Urinary bladder (tissue), 4 donors: ENCODE data around the gene PPP6R1. TPM values are rescaled to one million over a fixed set of nuclear protein-coding genes. Genes with fewer than 3 reads are reported as not detected.

Experiments
- DNase-seq: peaks from one replicate; pipeline ENCODE4 v3.0.0-alpha.2; 2015; ENCODE audit errors: extremely low spot score
- H3K27ac ChIP-seq: one replicate; pipeline ENCODE4 v1.5.1; 2013; ENCODE audit warnings: low read depth, mild to moderate bottlenecking, moderate library complexity
- H3K36me3 ChIP-seq: one replicate; pipeline ENCODE4 v1.6.1; 2013; ENCODE audit warnings: mild to moderate bottlenecking, moderate library complexity; ENCODE audit not compliant: insufficient read depth
- H3K4me1 ChIP-seq: one replicate; pipeline ENCODE4 v1.6.1; 2013; ENCODE audit warnings: mild to moderate bottlenecking, moderate library complexity; ENCODE audit not compliant: insufficient read depth
- H3K4me3 ChIP-seq: one replicate; pipeline ENCODE4 v1.5.1; 2013; ENCODE audit warnings: low read depth, low read length
- WGBS: extraction: QIAGEN DNeasy Blood & Tissue Kit; methylation state at CpG from one replicate; pipeline ENCODE4 v1.1.7; 2013; 5-methylcytosine and 5-hydroxymethylcytosine counted together
- polyA plus RNA-seq: library from polyadenylated mRNA; stranded (reverse); fragments of 200-250 nt; gene quantifications from one replicate; pipeline ENCODE4 v1.2.3, GENCODE V29; 2013
- total RNA-seq: library from RNA; depleted of rRNA; stranded (reverse); fragments of >200 nt; gene quantifications from one replicate; pipeline ENCODE4 v1.2.3, GENCODE V29; 2014
- donor health status: healthy with polysubstance abuse.
- donor health status: healthy.

PPP6R1 gene
- total and polyA plus RNA-seq, 2 donors = 14.5 to 43.1 TPM

DNA sequence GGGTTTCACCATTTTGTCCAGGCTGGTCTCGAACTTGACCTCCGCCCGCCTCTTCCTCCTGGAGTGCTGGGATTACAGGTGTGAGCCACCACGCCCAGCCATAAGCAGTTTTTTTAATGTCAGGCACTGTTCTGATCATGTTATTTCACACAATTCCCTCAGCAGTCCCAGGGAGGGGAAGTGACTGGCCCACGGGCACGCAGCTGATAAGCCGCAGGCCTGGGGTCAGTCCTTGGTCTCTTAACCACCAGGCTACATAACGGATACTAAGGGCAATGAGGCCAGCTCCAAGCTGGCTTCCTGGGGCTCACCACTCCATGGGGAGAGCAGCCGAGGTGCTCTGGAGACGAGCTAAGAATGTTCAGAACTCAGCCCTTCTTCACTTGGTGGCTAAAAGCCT, 38.5 kb upstream of the PPP6R1 start:
- 88% methylated on average over 10 of the region's 10 CpGs for WGBS
- no peak overlapping the region for H3K27ac ChIP-seq
- no peaks in the 10 kb centered on the region for H3K36me3 ChIP-seq
- peaks cover 1% of the 10 kb centered on the region for H3K4me1 ChIP-seq
- H3K4me3 ChIP-seq = no peak overlapping the region
- no peak for DNase-seq

DNA sequence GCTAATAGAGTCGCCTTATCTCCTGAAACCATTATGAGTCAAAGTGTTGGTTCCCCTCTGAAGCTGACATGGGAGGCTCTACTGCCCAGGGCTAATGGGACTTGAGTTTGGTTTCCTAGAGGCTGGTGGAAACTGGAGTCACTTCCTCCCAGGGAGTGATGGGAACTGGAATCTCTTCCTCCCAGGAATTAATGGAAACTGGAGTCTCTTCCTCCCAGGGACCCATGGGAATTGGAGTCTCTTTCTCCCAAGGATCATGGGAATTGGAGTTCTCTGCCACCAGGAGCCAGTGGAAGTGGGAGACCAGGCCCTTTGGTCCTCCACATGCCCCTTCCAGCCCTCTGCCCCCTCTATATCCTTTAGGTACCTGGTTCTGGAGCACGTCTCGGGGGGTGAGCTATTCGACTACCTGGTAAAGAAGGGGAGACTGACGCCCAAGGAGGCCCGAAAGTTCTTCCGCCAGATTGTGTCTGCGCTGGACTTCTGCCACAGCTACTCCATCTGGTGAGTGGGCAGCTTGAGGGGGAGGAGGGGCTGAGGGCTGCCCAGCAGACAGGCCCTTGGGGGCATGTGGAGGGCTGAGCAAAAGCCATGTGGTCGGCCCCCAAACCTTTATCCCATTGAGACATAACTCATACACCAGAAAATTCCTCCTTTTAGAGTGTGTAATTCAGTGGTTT, 30.4 kb upstream of the PPP6R1 start:
- Histone ChIP-seq H3K27ac (no peak overlapping the region), H3K4me3 (no peak overlapping the region), H3K36me3 (no peaks in the 10 kb centered on the region), H3K4me1 (no peaks in the 10 kb centered on the region)
- 94% methylated on average over 9 of the region's 9 CpGs for WGBS
- DNase-seq = no peak

DNA sequence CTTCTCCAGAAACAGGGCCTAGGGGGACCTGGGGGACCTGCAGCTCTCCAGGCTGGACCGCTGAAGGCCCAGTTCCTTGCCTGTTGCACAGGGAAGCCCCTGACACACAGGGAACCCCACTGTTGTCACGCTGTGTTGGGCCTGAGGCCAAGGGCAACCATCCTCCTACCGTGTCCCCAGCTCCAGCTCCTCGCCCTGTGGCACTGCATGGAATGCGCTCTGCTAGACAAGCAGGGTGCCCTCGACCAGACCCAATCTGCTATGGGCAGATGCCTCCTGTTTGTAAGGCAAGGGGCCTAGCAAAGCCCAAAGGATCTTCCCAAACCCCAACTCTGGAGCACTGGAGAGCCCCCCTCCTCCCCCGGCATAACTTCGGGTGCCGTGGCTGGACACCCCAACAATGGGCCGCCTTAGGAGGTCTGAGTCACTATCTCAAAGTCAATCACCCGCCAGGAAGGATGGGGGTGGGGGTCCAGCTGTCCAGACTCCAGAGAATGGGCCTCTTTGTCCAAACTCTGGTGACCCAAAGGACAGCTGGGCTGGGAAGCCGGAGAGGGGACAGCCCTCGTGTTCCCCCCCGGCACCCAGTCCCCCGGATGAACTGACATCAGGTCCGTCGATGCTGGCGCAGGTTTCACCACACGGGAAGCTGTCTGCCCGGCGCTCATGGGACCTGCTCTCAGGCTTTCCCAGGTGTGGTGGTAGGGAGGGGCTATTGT, 28.7 kb upstream of the PPP6R1 start:
- H3K4me3 ChIP-seq = no peak overlapping the region
- H3K36me3 ChIP-seq = no peaks in the 10 kb centered on the region
- WGBS = 90% methylated on average over 21 of the region's 21 CpGs
- no peak for DNase-seq
- no peak overlapping the region for H3K27ac ChIP-seq
- no peaks in the 10 kb centered on the region for H3K4me1 ChIP-seq

DNA sequence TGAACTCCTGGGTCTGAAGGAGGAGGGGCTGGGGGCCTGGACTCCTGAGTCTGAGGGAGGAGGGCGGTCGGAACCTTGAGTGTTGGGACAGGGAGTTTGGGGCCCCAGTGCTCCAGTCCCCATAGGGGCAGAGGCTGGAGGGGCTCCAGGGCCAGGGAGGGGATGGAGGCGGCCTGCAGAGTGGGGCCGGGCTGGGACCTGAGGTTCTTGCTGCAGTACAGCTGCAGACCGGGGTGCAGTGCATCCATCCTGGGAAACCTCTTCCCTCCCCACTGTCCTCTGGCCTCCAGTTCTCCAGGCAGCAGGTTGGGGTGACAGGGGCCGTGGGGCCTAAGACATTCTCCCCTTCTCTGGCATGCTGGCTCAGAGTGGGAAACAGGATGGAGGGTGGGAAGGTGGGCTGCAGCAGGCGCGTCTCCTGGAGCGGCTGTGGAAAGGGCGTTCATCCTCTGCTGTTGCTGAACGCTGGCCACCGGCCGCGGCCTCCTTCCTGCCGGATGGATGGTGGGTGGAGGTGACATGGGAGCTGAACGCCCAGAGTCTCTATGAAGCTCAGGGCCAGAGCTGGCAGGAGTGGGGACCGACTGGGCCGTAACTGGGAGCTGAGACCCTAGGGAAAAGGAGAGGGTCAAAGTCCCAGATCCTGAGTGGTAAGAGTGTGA, 26.5 kb upstream of the PPP6R1 start:
- no peak overlapping the region for H3K4me3 ChIP-seq
- no peak overlapping the region for H3K27ac ChIP-seq
- no peaks in the 10 kb centered on the region for H3K4me1 ChIP-seq
- DNase-seq = no peak
- no peaks in the 10 kb centered on the region for H3K36me3 ChIP-seq
- 31% methylated on average over 18 of the region's 18 CpGs for WGBS

DNA sequence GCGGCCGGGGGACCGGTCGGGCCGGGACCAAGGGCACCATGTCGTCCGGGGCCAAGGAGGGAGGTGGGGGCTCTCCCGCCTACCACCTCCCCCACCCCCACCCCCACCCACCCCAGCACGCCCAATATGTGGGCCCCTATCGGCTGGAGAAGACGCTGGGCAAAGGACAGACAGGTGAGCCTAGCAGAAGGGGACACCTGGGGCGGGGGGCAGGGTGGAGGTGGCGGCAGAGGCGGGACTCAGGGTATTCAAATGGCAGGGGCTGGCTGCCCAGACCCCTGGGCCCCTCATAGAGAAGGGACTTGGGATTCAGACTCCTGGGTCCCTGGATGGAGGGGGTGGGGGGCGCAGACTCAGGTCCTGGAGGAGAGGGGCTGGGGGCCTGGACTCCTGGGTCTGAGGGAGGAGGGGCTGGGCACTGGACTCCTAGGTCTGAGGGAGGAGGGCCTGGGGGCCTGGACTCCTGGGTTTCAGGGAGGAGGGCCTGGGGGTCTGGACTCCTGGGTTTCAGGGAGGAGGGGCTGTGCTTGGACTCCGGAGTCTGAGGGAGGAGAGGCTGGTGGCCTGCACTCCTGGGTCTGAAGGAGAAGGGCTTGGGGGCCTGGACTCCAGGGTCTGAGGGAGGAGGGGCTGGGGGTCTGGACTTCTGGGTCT, 25.7 kb upstream of the PPP6R1 start:
- 13% methylated on average over 16 of the region's 16 CpGs for WGBS
- peak overlapping the region; percentile 64 for H3K4me3 ChIP-seq
- H3K27ac ChIP-seq = no peak overlapping the region

DNA sequence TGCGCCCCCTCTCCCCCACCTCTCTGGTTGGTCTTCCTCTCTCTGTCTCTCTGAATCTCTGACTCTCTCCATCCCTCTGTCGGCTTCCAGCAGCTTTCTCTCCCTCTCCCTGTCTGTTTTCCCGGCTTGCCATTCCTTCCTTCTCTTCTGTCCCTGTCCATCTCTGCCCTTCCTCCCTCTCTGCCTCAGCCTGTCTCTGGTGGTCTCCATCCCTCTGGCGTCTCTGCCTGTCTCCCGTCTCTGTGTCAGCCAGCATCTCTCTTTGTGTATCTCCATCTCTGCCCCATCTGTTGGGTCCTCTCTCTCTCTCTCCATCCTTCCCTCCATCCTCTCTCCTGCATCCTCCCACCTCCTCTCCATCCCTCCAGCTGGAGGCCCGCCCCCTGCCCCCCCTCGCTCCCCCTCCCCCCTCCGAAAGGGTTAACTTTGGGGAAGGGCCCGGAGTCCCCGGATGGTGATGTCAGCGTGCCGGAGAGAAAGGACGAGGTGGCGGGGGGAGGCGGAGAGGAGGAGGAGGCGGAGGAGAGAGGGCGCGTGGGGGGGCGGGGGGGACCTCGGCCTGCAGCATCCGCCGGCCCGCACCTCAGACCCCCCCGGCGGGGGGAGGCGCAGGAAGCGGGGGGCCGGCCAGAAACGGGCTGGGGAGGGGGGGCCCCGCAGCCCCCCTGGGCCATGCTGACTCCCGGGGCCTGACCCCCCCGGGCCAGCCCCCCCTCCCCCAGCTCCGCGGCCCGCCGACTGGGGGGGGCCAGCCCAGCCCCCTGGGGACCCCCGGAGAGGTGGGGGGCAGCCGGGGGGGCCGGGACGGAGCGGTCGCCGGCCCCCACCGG, 24.9 kb upstream of the PPP6R1 start, which contains the start of gene BRSK1:
Gene BRSK1, plus strand, starts transcription at position 450 of the 830 bp plus-strand sequence. CDS start 446 bp downstream, outside the sequence.
- peak; percentile 58 for DNase-seq
- H3K4me1 ChIP-seq = no peaks in the 10 kb centered on the region
- H3K4me3 ChIP-seq = peak within 1 kb of the TSS; percentile 64
- H3K36me3 ChIP-seq = no peaks in the 10 kb centered on the region
- H3K27ac ChIP-seq = no peak within 1 kb of the TSS
- WGBS = 3% methylated on average over 41 of the region's 44 CpGs

More for the DNA sequence above, 25.7 kb upstream of the PPP6R1 start:
- H3K4me1 ChIP-seq = no peaks in the 10 kb centered on the region
- no peak for DNase-seq
- no peaks in the 10 kb centered on the region for H3K36me3 ChIP-seq

DNA sequence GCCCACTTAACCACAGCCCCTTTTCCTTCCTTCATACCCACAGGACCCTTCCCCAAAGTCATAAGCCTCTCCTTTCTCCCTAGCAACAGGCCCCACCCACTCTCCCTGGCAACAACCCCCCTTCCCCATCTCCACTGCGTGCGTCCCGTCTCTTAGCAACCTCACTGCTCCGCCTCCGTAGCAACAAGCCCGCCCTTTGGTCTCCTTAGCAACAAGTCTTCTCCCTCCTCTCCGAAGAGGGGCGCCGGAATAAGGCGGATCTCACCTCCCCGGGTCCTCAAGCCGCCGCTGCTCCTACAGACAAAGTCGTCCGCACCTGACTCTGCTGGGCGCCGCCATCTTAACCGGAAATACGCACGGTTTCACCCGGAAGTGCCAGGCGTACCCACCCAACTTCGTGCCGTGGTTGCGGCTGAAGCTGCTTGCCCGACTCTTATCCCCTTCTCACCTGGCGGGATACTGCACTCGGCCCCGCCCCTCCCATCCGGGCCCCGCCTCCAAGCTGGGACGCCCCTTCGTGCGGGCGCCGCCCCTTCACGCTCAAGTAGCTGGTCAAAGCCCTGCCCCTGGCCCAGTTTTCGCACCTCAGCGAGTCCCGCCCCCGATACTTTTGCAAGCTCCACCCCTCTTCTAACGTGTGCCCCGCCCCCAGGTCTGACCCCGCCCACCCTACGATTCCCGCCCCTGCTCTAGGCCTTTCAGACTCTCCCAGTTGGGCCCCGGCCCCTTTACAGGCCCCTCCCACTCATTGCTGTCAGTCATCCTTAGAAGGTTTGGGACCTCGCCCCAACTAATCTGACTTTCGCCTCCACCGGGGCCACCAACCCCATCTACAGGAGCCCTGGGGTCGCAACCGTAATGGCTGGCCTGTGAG, 21.2 kb upstream of the PPP6R1 start, which contains the start of gene HSPBP1:
Gene HSPBP1, minus strand, starts transcription at position 341 of the 874 bp plus-strand sequence. CDS start 502 bp downstream, outside the sequence.
- Histone ChIP-seq H3K36me3 (no peaks in the 10 kb centered on the region), H3K4me1 (no peaks in the 10 kb centered on the region), H3K4me3 (peak within 1 kb of the TSS; percentile 77), H3K27ac (peak within 1 kb of the TSS; percentile 73)
- peak; percentile 90 for DNase-seq
- WGBS = 3% methylated on average over 52 of the region's 52 CpGs

DNA sequence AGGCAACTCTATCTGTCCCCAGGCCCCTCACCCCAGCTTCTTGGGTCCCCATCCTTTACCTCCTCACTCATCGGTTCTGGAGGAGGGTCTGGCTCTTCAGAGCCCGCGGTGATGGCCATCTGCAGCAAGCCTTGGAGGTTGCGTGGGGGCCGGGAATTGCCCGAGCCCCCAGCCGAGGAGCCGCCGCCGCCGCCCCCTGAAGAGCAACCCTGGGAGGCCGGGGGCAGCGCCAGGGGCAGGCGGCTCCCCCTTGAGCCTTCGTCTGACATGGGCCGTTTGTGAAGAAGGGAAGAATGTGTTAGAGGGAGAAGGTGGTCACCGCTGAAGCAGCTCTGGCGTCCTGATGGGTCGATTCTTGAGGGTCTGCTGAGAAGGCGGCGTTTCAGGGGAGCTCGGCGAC, 20.5 kb upstream of the PPP6R1 start:
- Histone ChIP-seq H3K36me3 (no peaks in the 10 kb centered on the region), H3K4me1 (no peaks in the 10 kb centered on the region), H3K27ac (no peak overlapping the region), H3K4me3 (peak overlapping the region; percentile 77)
- DNase-seq = no peak
- 2% methylated on average over 23 of the region's 23 CpGs for WGBS

DNA sequence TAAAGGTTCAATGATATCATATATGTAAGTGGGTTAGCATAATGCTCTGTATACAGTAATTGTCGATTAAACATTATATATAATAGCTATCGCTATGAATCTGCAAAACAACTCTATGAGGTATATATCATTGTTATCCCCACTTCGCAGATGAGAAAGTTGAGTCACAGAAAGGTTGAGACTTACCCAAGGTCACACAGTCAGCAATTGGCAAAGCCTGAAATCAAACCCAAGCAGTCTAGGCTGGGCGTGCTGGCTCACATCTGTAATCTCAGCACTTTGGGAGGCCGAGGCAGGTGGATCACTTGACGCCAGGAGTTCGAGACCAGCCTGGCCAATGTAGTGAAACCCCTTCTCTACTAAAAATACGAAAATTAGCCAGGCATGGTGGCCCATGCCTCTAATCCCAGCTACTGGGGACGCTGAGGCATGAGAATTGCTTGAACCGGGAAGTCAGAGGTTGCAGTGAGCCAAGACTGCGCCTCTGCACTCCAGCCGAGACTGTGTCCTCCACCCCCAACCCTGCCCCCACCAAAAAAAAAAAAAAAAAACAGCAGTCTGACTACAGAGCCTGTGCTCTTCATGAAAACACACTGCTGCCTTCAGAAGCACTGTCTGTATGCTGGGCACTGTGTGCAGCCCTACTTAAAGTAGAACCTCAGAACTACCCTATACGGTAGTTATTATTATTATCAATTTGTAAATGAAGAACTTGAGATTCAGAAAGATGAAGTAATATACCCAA, 19.7 kb upstream of the PPP6R1 start:
- WGBS = 87% methylated on average over 13 of the region's 13 CpGs
- DNase-seq = no peak
- H3K36me3 ChIP-seq = no peaks in the 10 kb centered on the region
- no peaks in the 10 kb centered on the region for H3K4me1 ChIP-seq
- no peak overlapping the region for H3K4me3 ChIP-seq
- no peak overlapping the region for H3K27ac ChIP-seq

DNA sequence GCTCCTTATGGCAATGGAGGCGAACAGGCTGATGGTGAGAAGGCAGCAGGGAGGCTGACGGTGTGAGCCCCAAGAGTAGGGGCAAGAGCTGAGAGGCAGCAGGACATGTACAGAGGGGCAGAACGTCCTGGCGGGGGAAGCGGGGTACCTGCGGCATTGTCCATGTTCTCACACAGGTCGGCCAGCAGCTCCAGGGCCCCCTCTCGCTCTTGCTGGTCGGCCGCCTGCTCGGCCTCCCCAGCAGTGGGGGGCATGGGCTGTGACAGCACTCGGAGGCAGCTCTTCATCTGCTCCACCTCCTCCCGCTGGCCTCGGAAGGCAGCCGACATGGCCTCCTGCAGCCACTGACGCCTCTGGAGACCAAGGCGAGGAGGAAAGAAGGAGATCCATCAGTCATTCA, 18.7 kb upstream of the PPP6R1 start:
- Histone ChIP-seq H3K4me3 (no peak overlapping the region), H3K4me1 (no peaks in the 10 kb centered on the region), H3K27ac (no peak overlapping the region), H3K36me3 (no peaks in the 10 kb centered on the region)
- no peak for DNase-seq
- 93% methylated on average over 17 of the region's 17 CpGs for WGBS

DNA sequence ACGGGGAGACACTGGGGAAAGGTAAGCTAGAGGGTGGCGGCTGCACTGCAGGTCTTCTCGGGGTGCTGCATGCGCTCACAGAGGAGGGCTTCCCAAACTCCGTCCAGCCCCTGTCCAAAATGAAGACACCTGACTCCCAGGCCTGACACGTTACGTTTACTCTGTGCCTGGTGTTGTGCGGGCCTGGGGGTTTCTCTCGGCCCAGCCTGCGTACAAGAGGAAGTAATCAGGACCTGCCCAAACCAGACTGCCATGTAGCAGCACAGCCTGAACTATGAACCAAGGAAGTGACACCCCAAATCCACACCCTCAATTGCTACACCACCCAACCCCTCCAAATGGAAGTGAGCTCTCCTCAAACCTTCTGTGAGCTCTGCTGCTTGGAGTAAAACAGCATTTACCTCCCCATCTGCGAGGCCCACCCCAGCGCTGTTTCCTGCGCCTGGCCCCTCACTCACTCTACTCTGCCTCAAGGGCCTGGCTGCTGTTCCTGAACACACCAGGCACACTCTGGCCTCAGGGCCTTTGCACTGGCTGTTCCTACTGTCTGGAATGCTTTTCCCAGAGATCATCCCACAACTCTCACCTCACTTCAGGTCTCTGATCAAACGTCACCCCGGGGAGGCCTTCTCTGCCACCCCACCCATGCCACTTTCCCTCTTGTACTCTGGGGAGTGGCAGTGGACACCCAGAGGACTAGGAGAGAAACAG, 18.1 kb upstream of the PPP6R1 start:
- H3K4me3 ChIP-seq = no peak overlapping the region
- DNase-seq = no peak
- no peak overlapping the region for H3K27ac ChIP-seq
- no peaks in the 10 kb centered on the region for H3K36me3 ChIP-seq
- H3K4me1 ChIP-seq = no peaks in the 10 kb centered on the region
- WGBS = 89% methylated on average over 15 of the region's 15 CpGs
